ENCODE results near the gene CEP70. TPM values are rescaled to one million over a fixed set of nuclear protein-coding genes. Genes with fewer than 3 reads are reported as not detected.

Gene CEP70
- polyA plus RNA-seq, 4 donors = 34.0 to 48.1 (median 39.4) TPM

DNA sequence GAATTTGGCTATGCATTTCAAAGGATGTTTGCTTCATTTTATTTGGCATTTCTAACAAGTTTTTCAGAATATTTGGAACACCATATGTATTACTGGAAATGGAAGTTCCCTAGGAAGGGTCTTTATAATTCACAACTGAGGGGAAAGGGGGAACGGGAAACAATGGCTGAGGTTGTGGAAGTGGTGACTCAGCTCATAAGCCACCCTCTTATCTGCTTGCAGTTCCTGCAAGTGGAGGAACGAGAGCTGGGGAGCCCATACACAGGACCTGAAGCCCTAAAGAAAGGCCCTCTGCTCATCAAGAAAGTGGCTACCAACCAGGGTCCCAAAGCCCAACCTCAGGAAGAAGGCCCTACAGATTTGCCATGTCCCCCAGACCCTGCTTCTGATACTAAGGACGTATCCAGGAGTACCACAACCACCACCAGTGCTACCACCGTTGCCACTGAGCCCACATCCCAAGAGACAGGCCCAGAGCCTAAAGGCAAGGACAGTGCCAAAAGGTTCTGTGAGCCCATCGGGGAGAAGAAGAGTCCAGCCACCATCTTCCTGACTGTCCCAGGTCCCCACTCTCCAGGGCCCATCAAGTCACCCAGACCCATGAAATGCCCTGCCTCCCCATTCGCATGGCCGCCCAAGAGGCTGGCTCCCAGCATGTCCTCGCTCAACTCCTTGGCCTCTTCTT is 121.8 kb downstream of the CEP70 start:
- DNase-seq (ENCODE audit: low read depth in 4 of 4, low spot score in 2 of 4) = no peak

GRCh38 chr3:138471481-138471880 is 122.6 kb downstream of the CEP70 start:
- no peak for DNase-seq (ENCODE audit: low read depth in 4 of 4, low spot score in 2 of 4)

DNA sequence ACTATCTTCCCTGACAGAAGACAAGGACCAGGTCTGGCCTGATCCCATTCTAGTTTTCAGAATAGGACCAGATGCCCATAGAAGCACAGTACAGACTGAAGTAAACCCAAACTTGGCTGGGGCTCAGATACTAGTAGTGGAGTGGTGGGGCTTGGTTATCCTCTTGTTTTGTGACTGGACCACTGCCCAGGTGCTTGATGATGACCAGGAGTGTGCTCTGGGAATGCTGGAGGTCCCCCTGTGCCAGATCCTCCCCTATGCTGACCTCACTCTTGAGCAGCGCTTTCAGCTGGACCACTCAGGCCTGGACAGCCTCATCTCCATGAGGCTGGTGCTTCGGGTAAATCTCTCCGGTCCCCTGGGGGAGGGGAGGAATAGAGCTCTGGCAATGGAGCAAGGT is 123.4 kb downstream of the CEP70 start:
- DNase-seq (ENCODE audit: low read depth in 4 of 4, low spot score in 2 of 4) = no peak

DNA sequence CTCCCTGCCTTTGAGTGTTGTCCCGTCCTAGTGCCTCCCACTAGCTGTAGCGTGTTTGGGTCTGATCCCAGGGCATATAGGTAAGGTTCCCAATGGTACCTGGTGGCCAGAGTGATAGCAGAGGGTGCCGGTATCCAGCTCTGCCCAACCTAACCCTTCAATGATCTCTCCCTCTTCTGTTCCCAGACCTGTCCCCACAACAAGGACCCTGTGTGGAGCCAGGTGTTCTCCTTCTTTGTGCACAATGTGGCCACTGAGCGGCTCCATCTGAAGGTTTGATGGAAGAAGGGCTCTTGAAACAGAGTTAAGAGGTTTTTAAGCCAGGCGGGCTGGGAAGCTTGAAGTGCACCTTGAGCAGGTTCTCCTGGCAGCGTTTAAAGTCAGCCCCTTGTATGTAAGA is 124.2 kb downstream of the CEP70 start:
- DNase-seq (ENCODE audit: low read depth in 4 of 4, low spot score in 2 of 4) = no peak

- DNase-seq (ENCODE audit: low read depth in 4 of 4, low spot score in 2 of 4) = no peak
Observed at GRCh38 chr3:138468886-138469285, 125.2 kb downstream of the CEP70 start.

DNA sequence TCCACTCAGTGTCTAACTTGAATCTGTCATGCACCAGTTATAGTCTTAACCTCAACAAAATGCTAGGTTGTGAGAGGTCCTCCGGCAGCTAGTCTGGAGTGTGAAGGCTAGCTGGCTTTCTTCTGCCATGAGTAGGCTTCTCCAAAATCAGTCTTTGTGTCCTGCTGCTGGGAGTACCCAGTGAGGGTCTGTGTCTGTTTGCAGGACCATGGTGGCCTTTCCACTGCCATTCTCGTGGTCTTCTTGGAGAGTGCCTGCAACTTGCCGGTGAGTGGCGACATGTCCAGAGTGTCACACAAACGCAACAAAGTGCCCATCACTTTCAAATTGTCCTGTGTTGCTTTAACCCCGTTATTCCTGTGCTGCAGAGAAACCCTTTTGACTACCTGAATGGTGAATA is 125.6 kb downstream of the CEP70 start:
- no peak for DNase-seq (ENCODE audit: low read depth in 4 of 4, low spot score in 2 of 4)

- DNase-seq (ENCODE audit: low read depth in 4 of 4, low spot score in 2 of 4) = no peak
Observed at GRCh38 chr3:138467931-138468330, 126.1 kb downstream of the CEP70 start.

DNA sequence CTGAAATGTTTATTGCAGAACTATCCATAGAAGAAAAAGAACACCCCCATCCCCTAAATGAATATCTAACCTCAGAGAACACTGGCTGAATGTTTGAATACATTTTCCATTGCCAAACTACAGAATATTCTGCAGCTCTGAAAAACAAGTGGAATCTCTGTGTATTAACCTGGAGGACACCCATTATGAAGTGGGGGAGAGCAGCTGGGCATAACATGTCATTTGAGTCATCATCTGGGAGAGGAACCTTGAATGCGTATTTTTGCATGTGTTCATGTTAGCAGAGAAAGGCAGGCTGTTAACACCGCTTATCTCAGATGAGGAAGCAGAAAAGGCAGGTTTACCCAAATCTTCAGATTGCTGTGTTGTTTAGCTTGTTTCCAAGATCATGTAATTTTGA is 128.1 kb downstream of the CEP70 start:
- no peak for DNase-seq (ENCODE audit: low read depth in 4 of 4, low spot score in 2 of 4)

DNA sequence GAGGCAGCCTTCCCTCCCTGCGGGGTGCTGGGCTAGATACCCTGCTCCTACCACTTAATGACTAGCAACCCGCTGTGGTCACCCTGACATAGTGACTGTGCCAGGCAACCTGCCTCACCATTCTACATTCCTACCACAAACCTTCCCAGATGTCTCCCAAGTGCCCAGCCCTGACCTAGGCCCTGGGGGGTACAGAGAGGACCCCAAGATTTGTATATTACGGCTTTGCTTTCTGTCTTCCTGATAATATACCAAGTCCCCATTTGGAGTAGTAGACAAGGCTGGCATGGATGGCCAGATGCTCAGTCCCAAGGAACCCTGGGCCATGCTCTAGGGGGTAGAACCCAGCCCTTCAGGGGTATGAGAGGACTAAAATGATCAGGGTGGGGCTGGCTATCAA is 128.6 kb downstream of the CEP70 start:
- DNase-seq (ENCODE audit: low read depth in 4 of 4, low spot score in 2 of 4) = no peak

DNA sequence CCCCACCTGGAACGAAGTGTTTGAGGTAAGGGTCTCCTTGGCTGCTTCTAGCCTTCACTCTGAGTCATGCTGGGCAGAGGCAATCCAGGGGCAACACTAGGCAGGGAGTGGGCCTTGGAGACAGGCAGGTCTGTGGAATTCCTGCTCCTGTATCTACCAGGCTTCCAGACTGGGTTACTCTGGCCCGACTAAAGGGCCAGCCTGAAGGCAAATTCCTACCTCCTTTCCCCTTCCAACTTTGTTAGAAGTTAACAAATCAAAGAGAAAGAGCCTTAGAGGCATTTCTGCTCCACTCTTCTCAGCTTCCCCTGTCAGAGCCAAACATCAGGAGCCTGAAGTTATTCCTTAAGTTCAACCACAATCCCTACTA is 129.6 kb downstream of the CEP70 start:
- DNase-seq (ENCODE audit: low read depth in 4 of 4, low spot score in 2 of 4) = no peak

DNA sequence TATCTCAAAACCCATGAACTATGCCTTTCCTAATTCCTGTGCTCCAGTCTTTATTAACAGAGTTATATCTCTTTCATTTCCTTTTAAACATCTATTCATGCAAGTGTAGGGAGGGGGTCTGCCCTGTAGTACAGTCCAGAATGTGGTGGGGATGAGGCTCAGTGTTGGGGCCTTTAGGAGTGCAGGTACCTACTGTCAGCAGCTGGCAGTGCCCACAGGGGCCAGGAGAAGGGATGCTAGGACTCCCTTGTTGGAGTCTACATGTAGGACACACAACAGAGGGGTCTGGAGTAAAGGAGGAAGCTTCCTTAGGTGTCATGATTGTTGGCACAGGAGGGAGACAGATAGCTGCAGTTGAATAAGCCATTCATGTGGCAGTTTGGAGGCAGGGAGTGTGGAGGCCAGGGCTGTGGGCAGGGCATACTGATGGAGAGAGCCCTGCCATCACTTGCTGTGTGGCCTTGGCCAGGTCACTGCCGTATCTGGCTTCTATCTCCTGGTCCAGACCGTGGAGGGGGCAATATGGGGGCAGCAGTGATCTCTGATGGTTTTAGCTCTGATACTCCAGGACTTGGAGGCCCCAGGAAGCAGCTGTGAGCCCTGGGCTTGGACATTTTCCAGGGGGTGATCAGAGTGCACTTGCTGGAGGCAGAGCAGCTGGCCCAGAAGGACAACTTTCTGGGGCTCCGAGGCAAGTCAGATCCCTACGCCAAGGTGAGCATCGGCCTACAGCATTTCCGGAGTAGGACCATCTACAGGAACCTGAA is 130.2 kb downstream of the CEP70 start:
- no peak for DNase-seq (ENCODE audit: low read depth in 4 of 4, low spot score in 2 of 4)

- no peak for DNase-seq (ENCODE audit: low read depth in 4 of 4, low spot score in 2 of 4)
Observed at GRCh38 chr3:138461896-138462295, 132.2 kb downstream of the CEP70 start.

GRCh38 chr3:138461246-138461645 is 132.8 kb downstream of the CEP70 start:
- no peak for DNase-seq (ENCODE audit: low read depth in 4 of 4, low spot score in 2 of 4)

DNA sequence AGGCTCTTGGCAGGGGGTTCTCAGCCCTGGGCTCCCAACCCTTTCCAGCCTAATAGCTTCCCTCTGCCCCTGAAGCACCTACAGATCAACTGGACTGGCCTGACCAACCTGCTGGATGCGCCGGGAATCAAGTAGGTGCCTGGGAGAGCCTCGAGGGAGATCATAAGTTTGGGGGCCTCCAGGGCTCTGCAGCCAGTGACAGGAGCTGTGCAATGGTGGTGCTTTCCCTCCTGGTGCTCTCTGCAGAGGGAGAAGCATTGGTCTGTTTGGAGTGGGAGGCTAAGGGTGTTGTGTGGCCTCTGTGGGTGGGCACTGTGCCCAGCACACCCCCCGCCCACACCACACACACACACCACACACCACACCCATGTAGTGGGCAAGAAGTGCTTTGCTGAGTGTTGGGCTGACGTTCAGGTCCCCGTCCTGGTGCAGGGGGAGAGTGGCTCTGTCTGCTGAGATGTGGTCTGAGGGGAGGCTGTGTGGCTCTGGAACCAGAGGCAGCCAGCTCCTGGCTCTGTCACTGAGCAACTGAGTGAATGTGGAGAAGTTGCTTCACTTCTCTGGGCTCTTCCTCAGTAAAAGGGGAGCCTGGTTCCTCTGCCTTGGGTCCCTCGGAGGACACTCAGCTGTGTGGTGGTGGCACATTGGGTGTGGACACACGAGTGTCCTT is 133.4 kb downstream of the CEP70 start:
- DNase-seq (ENCODE audit: low read depth in 4 of 4, low spot score in 2 of 4) = no peak

GRCh38 chr3:138459619-138460535 is 134.2 kb downstream of the CEP70 start:
- DNase-seq (ENCODE audit: low read depth in 4 of 4, low spot score in 2 of 4) = no peak

GRCh38 chr3:138458774-138459499 is 135.1 kb downstream of the CEP70 start:
- DNase-seq (ENCODE audit: low read depth in 4 of 4, low spot score in 2 of 4) = no peak

GRCh38 chr3:138457863-138458735 is 136.0 kb downstream of the CEP70 start:
- DNase-seq (ENCODE audit: low read depth in 4 of 4, low spot score in 2 of 4) = no peak

DNA sequence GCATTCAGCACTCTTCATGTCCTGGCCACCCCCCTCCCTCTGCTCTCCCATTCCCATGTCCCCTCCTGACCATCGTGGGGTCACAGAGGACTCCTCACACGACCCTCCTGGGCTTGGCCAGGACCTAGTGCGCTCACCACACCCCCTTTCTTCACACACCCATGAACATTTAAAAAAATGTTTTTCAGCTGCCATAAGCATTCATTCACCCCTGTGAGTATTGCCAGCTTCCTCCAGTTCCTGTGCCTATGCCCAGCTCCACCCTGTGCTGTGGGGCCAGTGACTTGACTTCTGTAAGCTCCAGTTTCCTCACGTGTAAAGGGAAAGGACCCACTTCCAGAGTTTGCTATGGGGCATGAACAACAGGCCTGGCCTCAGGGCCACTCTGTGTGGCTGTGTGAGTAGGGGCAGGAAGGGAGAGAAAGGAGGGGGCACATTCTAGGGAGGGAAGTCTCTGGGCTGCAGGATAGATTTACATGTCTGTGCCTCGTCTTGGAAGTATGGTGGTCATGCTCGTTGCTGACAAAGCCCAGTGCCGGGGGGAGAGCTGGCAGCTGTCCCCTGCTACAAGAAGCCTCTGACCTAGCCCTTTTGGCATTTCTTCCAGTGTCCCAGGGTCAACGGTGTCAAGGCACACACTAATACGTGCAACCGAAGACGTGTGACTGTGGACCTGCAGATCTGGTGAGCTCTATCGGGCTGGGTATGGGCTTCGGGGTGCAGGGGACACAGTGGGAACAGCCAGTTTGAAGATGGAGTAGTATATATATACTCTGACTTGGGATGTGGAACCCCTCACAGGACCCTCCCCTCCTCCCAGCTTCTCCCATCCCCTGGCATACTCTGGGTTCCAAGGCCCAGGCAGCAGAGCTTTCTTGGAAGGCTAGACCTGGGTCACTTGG is 136.8 kb downstream of the CEP70 start:
- no peak for DNase-seq (ENCODE audit: low read depth in 4 of 4, low spot score in 2 of 4)
